Stimulated activated CD8-positive, alpha-beta memory T cell treated with anti-CD3 and anti-CD28 coated beads, Interleukin-7, amount 100 ng/mL, for 4 hours (primary cell): ENCODE data around the gene UHRF1.
"Not testable (repeated sequence)": the region's sequence is repeated elsewhere in the genome, so short reads cannot be mapped to it uniquely, and the experiment has no call there.

Experiments
- DNase-seq, 2 donors: peaks; one replicate each; pipeline ENCODE4 v3.0.0-alpha.2; 2020; ENCODE audit warnings: low read depth in 2 of 2

Gene UHRF1

DNA sequence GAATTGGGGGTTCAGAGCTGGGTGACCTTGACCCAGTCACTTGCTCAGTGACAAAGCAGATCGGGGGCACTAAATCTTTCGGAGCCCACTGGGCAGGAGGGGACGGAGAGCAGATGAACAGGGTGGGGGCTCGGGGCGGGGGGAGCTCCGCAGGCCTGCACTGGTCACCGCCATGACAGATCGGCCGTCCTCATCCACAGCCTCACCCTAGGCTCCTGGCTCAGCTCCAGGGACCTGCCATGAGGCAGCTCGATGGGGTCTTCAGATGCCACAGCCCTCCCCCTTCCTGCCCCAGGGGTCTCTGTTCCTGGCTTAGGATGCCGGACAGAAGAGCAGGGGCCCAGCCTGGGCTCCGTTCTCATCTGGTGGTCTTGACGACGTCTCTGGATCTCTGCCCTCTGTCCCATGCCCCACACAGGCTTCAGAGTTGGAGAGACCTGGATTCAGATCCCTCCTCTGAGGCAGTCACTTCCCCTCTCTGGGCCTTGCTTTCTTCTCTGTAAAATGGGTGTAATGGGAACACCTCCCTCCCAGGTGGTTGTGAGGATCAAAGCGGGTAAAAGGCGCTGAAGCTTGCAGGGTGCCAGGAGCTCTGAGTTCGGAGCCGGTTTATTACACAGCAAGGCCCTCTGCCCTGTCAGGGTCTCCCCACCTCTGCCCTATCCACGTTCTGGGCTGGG, 62.7 kb downstream of the UHRF1 start:
- no peak for DNase-seq

DNA sequence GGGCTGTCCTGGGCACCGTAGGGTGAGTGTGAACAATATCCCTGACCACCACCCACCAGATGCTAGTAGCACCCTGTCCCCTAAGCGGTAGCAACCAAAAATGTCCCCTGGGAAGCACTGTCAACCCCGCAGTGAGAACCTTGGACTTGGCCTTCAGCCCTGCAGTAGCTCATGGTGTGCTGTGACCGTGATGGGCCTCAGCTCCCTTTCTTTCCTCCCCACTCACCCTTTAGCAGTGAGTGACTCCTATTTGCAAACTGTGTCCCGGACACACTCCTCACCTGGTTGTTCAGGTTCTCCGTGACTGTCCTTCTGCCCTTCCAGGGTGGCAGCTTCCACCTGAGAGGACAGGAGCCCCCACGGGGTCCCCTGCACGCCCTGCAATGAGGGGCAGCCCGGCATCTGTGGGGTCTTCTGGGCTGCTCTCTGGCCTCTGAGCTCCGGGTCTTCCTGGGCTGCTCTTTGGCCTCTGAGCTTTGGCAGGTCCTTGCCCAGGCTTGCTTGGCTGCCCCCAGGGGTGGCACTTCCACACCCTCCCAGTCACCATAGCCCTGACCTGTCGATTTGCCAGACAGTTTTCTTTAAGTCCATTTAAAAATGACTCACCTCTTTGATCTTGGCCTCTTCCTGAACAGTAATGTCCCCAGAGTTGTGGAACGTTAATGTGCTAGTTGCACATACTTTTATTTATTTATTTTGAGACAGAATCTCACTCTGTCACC, 63.4 kb downstream of the UHRF1 start:
- DNase-seq, result no peak

DNA sequence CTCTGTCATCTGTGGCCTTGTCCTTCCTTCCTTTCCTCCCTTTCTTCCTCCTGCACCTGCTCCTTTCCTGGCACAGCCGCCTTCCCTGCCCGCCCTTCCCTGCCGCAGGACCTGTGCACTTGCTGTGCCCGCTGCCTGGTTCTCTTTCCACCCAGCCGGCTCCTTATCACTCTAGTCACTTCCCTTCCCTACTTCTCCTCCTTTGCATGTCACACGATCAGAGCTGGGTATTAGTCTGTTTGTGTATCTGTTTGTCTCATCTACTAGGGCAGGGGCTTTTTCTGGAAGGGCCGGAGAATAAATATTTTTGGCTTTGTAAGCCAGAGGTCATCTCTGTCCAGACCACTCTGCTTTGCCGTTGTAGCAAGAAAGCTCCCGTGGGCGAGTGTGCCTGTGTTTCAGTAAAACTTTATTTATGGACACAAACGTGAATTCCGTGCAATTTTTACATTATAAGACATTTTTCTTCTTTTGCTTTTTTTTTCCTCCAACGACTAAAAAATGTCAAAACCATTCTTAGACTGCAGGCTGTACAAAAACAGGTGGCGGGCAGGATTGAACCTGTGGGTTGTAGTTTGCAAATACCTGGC, 65.7 kb downstream of the UHRF1 start:
- no peak for DNase-seq

DNA sequence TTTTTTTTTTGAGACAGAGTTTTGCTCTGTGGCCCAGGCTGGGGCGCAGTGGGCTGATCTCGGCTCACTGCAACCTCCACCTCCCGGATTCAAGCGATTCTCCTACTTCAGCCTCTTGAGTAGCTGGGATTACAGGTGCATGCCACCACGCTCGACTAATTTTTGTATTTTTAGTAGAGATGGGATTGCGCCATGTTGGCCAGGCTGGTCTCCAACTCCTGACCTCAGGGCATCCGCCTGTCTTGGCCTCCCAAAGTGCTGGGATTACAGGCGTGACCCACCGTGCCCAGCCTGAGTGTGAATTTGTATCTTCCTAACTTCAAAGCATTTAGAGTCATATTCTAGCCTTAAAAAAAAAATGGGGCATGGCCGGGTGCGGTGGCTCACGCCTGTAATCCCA, 66.3 kb downstream of the UHRF1 start:
- DNase-seq, result not testable (repeated sequence)

DNA sequence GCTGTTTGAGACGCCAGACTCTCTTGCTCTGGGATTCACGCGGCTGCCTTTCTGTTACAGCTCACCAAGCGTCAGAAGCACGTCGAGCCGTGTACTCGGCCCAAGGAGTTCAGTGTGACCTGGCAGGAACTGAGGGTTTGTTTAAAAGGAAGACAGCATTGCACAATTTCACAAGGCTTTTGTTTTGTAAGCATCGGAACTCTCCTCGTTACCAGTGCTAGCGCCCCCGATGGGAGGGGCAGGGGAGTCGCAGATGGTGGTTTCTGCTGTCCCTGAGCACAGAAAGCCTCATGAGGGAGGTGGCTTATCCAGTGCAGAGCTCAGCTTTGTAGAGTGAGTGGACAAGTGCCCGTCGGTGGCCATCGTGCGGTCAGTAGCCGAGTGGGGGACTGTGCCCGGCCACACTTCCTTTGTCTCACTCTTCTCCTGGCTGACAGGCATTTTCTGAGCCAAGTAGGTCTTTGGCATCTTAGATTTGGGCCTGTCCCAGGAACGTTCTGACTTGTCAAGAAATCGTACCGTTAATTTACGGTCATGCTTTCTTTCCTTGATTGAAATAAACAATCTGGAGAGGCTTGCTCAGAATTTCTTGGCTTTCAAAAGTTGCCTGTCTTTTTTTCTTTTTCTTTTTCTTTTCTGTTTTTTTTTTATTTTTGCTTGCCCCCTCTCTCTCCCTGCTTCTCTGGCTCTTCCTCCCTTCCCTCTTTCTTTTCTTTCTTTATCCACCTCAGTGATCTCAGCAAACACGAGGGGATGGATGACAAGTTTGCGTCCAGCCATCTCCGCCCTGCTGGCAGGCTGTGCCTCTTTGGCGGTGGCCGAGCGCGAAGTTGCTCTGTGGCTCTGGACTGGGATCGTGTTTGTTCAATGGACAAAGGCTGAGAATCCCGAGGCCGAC, 67.3 kb downstream of the UHRF1 start:
- no peak for DNase-seq

DNA sequence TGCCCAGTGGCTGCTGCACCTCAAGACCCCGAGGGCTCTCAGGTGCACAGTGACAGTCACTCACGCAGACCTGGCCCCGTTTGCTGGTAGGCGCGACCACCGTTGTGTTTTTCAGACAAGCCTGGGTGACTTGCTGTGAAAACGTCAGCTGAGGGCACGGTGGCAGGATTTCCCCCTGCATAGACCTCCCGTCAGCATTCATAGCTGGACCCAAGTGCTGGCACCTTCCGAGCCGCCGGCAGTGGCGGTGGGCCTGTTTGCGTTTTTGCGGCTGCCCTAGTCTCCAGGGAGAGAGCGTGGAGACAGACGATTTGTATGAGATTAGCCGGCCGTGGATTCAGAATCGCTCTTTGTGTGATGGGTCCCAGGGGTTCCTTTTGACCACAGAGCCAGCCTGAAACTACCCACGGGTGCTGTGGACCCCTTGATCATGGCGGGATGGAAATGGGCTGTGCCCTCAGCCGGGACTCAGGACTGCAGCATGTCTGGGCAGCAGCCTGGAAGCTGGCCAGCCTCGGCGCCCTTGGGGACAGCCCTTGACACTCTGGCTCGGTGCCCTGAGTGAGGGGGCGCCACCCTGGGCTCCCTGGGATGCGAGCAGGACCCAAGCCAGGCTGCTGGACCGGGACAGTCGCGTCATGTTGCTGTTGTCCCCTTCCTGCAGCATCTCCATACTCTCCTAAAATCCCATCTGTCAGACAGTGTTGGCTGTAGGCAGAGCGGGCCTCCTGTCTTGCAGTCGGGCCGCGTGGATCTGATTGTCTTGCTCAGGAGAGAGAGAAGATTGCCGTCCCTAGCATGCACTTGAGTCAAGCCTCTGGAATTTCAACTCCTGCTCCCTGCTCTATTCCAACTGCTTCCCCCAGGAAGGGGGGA, 68.2 kb downstream of the UHRF1 start:
- DNase-seq, result no peak

DNA sequence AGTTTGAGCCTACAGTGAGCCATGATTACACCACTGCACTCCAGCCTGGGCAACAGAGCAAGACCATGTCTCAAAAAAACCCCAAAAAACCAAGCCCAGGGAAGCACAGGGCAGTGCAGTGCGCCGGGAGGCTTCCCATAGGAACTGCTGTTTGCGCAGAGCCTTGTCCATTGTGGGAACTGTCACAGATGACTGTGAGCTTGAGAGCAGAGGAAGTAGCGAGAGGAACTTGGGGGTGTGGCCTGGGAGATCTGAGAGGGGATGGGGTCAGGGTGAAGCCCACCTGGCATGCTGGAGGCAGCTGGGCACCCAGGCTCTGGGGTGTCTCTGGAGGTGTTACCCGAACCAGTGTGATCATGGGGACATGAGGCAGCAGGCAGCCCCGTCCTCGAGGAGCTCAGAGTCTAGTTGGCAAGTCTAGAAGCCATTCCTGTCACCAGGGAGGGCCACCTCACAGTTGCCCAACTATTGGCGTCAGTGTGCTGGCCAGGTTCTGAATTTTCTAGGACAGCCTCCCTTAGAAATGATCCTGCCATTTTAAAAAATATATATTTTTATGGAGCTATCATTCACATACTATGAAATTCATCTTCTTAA, 70.0 kb downstream of the UHRF1 start:
- DNase-seq, result no peak

DNA sequence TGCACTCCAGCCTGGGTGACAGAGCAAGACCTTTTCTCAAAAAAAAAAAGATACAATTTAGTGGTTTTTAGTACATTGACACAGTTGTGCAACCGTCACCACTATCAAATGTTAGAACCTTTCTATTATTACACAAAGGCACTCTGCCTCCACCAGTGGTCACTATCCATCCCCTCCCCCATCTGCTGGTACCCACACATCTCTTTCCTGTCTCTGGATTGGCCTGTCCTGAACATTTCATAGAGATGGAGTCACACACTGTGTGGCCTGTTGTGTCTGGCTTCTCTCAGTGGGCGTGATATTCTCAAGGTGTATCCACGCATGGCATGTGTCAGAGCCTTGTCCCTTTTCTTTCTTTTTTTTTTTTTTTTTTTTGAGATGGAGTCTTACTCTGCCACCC, 70.8 kb downstream of the UHRF1 start:
- no peak for DNase-seq

DNA sequence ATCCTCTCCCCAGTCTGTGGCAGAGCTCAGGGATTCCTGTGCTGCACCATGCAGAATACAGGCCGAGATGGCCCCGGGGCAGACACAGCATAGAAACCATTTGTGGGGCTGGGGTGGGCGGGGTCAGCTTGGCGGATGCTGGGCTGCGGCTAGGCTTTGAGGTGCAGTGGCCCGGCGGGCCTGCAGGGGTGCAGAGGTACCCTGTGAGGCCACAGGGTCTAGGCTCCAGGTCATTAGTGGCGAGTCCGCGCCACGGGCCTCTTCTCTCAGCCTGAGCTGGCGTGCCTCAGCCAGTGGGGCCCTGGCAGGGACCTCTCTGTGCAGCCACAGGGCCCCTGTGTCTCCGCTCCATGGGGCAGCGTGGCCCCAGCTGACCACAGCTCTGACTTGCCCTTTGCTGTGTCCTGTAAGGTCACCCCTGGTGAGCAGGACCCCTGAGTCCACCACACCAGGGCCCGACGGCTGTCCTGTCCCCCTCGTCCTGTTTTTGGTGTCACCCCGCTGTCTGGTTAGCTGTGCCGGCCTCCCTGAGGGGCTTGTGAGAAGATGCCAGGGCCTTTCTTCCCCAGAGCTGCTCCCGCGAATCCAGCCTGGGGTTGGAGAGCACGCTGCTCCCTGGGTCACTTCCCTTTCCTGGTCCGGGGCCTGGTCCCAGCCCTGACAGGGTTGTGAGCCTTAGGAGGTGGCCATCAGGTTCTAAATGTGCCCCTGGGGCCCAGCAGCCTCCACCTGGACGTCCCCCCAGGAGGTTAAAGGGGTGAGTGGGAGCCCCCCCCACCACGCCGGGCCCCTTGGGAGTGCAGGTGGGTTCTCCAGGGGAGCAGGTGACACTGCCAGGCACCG, 71.8 kb downstream of the UHRF1 start:
- no peak for DNase-seq

DNA sequence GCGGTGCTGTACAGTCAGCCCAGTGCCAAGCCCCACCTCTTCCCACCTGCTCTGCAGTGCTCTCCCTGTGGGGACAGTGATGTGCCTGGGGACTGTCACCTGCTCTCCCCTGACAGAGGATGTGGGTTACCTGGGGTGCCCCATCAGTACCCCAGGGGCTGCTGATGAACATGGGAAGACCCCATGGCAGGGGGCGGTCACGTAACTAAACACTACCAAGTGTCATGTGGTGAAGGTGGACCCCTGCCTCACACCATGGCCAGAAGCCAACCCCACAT, 72.3 kb downstream of the UHRF1 start:
- no peak for DNase-seq

DNA sequence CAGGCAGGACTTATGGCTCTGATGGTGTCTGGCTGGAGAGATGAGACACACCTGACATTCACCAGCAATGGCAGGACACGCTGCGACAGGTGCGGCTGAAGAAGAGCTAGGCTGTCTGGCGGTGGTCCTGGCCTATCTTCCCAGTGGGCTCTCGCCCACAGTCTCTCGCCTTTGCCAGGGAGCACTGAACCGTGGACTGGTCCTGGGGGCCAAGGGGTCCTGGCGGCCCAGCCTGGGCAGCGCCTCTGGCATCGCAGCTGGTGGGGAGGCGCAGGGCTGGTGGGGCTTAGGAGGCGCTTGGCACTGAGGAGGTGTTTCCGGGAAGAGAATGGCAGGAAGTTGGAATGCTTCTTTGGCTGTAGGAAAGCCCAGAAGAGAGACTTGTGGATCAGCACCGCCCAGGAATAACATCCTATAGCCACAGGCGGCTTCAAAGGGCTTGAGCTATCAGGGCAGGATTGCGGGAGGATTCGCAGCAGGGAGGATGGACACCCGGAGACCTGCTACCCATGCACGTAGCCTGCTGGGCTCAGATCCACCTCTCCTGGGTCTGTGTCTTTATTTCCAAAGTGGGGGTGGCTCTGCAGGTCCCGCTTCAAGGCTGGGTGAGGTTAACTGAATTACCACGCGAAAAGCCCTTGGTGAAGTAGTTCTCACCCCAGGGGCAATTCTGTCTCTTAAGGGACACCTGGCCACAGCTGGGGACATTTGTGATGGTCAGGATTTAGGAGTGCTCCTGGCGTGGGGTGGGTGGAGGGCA, 74.2 kb downstream of the UHRF1 start:
- DNase-seq, result no peak

DNA sequence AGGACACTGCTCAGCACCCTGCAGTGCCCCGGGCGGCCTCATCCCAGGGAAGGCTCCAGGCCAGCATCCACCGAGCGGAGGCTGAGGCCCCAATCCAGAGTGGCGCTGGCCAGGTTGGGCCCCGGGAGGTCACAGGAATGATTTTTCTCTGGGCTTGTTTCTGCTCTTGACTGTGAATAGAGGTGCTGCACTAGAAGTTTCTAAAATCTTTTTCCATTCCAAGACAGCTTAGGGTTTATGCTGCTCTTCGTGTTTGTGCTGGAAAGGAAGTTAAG, 74.7 kb downstream of the UHRF1 start:
- DNase-seq, result no peak

DNA sequence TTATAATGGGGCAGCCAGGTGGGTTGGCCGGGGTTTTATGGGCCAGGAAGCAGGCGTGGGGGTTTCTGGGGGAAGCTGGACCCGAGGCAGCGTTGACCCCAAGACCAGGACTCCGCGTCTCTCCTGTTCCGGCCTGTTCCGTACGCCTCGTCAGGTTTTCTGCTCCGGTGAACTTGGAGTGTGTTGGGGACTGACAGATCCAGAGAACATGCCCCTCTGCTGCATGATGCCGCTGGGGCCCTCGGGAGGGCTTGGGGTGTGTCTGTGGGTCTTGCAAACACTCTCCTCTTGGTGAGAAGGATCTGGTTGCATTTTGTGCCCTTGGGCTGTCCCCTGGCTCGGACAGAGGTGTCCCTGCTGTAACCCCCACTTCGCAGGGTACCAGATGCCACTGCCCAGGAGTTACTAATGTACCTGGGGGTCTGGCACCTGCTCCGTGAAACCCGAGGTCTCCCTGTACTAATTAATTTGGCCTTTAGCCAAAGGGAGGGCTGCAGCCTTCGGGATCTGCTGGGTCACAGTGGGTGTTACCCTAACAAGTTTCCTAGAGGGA, 75.2 kb downstream of the UHRF1 start:
- DNase-seq, result no peak

DNA sequence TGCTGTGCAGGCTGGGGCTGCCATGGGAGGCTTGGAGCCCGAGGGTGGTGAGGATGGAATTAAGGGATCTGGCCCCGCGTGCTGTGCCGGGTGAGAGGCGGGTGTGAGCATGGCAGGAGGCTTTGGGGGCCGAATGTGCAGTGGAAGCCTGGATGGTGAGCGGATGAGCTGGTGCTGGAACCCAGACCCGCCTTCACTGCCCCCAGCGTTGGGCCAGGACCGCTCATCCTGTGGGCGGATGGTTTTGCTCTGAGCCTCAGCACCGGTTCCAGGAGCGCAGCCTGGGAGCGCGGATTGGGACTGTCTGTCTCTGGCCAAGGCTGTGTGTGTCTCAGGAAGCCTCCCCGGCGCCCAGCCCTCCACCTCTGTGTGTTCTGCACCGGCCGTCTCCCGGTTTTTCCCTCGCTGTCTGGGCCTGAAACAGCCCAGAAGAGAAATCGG, 76.3 kb downstream of the UHRF1 start:
- no peak for DNase-seq

DNA sequence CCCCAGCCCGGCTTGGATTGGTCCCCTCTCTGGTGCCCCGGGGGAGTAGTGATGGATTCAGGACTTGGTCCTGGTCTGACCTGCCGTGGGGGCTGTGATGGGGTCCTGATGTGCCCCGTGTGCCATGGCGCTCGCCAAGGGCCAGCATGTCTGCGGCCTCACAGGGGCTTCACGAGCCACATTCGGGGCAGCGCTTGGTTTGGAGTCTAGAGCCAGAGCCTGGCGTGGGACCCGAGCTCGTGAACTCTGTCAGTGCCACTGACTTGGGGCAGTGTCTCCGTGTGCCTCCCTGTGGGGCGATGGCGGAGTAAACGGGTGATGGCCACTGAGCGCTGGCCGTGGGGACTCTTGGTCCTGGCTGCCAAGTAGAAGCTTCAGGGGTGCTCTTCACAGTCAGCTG, 76.8 kb downstream of the UHRF1 start:
- no peak for DNase-seq

DNA sequence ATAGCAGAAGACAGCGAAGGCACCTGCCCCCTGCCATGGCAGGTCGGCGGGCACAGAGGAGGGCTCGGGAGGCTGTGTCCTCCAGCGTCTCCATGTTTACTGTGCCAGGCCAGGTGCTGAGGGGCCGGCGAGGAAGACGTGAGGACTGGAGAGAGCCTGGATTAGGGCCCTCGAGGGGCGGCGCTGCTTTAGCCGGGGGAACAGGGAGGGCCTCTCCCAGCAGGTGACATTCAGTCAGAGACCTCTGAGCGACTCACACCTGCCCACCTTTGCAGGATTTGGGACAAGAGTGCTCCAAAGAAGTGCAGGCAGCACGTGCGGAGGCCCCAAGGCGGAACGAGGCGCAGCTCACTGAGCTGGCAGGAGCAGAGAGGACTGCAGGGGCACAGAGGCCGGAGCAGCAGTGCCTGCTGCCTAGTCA, 77.2 kb downstream of the UHRF1 start:
- DNase-seq, result no peak

DNA sequence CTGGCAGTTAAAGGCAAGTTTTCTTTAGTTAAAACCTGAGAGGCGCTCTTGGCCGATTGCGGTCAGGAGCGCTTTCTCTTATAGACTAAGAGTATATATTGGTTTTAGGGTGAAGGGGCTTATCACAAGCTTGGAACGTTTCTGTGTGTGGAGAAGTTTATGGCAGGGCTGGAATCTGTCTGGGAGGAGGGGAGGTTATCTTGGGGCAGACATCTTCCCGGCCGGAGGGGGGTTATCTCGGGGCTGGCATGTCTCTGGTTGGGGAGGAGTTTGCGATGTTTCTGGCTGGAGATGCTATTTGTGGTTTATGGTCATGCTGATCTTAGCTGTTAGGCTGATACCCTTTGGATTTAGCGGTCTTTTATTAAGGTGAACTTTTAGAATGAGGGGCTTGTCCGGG, 78.0 kb downstream of the UHRF1 start:
- no peak for DNase-seq

DNA sequence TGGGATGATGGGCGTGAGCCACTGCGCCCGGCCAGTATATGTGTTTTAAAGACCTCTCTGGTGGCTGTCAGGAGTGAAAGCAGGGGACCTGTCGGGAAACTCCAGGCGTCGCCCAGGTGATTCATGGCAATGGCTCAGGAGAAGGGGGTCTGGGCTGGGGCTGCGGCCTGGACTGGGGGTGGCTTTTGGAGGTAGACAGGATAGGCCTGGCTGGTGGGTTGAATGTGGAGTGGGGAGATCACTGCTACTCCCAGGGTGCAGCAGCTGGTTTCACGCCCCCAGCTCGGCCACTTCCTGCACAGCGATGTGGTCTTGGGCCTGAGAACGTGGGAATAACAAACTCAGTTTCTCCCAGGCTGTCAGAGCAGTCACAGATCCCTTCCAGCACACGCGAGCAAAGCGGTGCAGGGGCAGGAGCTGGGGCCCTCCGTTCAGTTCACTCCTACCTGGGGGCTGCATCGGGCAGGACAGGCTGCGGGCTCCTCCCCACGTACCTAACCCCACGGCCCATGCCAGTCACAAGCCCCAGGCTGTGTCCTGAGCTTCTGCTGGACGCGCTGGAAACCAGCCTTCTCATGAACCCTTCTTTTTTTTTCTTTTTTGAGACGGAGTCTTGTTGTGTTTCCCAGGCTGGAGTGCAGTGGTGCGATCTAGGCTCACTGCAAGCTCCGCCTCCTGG, 78.5 kb downstream of the UHRF1 start:
- no peak for DNase-seq

DNA sequence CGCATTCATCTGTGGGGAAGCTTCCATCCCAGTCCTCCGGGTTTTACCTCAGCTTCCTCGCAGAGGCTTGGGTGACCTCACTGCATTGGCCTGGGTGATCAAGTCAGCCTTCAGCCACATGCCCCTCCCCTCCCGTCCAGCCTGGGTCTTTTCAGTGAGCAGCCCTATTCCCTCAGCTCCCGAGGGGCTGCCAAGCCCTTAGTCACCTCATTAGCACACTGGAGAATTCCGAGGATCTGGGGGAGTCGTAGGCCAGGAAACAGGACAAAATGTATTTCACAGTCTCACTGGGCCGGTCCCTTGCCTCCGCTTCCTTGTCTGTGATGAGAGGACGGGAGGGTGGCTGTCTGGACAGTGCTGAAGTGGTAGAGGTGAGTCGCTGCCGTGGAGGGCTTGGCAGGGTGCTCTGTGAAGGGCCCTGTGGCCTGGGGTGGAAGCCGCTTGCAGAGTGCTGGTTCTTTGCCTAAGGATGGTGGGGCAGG, 79.5 kb downstream of the UHRF1 start:
- no peak for DNase-seq
